ENCODE measurements around the gene TMBIM6.
"Not testable (repeated sequence)": the region's sequence is repeated elsewhere in the genome, so short reads cannot be mapped to it uniquely, and the experiment has no call there.

Gene TMBIM6

GRCh38 chr12:49766115-49766455 is 24.7 kb downstream of the TMBIM6 start:
- TF ChIP-seq CTCF (IDR thresholded peaks at IDR 0.05) = no peak
- no peaks in the 10 kb centered on the region for H3K9me3 ChIP-seq
- H3K27ac ChIP-seq = no peak overlapping the region
- peaks cover 7 to 14% of the 10 kb centered on the region in 2 experiments for H3K4me1 ChIP-seq (ENCODE audit: control insufficient read depth in 1 of 2, insufficient read depth in 1 of 2, low read depth in 1 of 2, low read length in 1 of 2)
- no peak overlapping the region for H3K4me3 ChIP-seq (ENCODE audit: low read depth in 1 of 2, low read length in 1 of 2)
- H3K36me3 ChIP-seq = peaks cover 44% of the 10 kb centered on the region
- no peaks in the 10 kb centered on the region for H3K27me3 ChIP-seq

GRCh38 chr12:49767333-49767732 is 26.0 kb downstream of the TMBIM6 start:
- Histone ChIP-seq H3K4me3 (ENCODE audit: low read depth in 1 of 2, low read length in 1 of 2) (no peak overlapping the region), H3K27ac (no peak overlapping the region), H3K36me3 (peaks cover 31% of the 10 kb centered on the region), H3K9me3 (no peaks in the 10 kb centered on the region), H3K4me1 (ENCODE audit: control insufficient read depth in 1 of 2, insufficient read depth in 1 of 2, low read depth in 1 of 2, low read length in 1 of 2) (peaks cover 6 to 11% of the 10 kb centered on the region in 2 experiments), H3K27me3 (no peaks in the 10 kb centered on the region)
- no peak for TF ChIP-seq CTCF (IDR thresholded peaks at IDR 0.05)

DNA sequence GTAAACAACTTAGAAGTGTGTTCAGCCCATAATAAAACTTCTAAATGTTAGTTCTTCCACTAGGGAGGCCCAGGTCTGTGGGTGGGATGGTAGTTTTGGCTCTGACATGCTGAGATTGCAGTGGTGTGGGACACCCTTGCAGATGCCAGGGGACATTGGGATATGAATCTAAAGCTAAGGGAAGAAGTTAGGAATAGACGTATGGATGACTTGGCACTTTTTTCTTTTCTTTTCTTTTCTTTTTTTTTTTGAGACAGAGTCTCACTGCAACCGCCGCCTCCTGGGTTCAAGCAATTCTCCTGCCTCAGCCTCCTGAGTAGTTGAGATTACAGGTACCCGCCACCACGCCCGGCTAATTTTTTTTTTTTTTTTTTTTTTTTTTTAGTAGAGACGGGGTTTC is 31.7 kb downstream of the TMBIM6 start:
- not testable (repeated sequence) for H3K27me3 ChIP-seq; H3K4me3 ChIP-seq (ENCODE audit: low read depth in 1 of 2, low read length in 1 of 2); H3K9me3 ChIP-seq; H3K36me3 ChIP-seq; H3K27ac ChIP-seq
- H3K4me1 ChIP-seq (ENCODE audit: control insufficient read depth in 1 of 2, insufficient read depth in 1 of 2, low read depth in 1 of 2, low read length in 1 of 2) = peaks cover 11 to 12% of the 10 kb centered on the region in 2 experiments

DNA sequence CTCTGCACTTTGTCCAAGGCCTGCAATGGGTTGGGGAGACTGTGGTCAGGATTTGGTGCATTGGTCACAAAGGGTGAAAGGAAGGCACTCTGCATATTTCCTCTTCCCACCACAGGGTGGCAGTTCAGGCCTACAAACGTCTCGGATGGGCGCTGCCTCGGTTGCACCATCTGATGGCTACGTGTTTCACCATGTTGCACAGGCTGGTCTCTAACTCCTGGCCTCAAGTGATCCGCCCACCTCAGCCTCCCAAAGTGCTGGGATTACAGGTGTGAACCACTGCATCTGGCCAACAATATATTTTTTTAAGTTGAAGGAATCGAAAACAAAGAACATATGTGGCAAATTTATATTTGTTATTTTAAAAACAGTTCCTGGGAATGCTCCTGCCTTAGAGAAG is 35.1 kb downstream of the TMBIM6 start:
- H3K4me3 ChIP-seq (ENCODE audit: low read depth in 1 of 2, low read length in 1 of 2) = no peak overlapping the region
- peaks cover 8% of the 10 kb centered on the region for H3K27me3 ChIP-seq
- H3K4me1 ChIP-seq (ENCODE audit: control insufficient read depth in 1 of 2, insufficient read depth in 1 of 2, low read depth in 1 of 2, low read length in 1 of 2) = peaks cover 12 to 14% of the 10 kb centered on the region in 2 experiments
- H3K9me3 ChIP-seq = no peaks in the 10 kb centered on the region
- peak; percentile 74 for TF ChIP-seq CTCF (IDR thresholded peaks at IDR 0.05)
- no peak overlapping the region for H3K27ac ChIP-seq
- no peaks in the 10 kb centered on the region for H3K36me3 ChIP-seq

DNA sequence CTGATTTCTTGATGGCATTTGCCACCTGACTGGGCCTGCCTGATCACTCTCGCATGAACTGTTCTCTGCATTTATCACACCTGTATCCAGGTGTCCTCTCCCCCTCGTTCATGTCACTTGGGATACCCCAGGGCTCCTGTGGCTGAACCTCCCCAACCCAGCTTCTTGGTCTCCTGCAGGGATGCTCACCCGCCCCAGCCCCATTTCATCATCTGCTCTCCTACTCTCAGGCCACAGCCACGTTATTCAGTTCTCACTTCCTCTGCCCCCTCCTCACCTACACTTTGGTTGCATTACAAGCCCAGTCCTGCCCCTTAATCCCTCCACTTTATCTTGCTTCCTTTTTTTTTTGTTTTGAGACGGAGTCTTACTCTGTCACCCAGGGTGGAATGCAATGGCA is 35.5 kb downstream of the TMBIM6 start:
- H3K9me3 ChIP-seq = no peaks in the 10 kb centered on the region
- no peaks in the 10 kb centered on the region for H3K36me3 ChIP-seq
- TF ChIP-seq CTCF (IDR thresholded peaks at IDR 0.05) = no peak
- no peak overlapping the region for H3K27ac ChIP-seq
- peaks cover 8% of the 10 kb centered on the region for H3K27me3 ChIP-seq
- H3K4me3 ChIP-seq (ENCODE audit: low read depth in 1 of 2, low read length in 1 of 2) = no peak overlapping the region
- H3K4me1 ChIP-seq (ENCODE audit: control insufficient read depth in 1 of 2, insufficient read depth in 1 of 2, low read depth in 1 of 2, low read length in 1 of 2) = peaks cover 12 to 14% of the 10 kb centered on the region in 2 experiments

DNA sequence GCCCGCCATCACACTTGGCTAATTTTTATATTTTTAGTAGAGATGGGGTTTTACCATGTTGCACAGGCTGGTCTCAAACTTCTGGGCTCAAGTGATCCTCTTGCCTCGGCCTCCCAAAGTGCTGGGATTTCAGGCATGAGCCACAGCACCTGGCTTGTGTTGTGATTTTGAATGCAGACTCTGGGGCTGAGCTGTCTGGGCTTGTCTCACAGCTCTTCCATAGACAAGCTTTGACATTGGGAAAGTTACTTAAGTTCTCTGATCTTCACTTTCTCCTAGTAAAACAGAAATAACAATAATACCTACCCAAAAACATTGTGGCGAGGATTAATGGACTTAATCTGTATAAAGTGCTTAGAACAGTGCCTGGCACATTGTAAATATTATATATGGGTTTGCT is 36.0 kb downstream of the TMBIM6 start:
- Histone ChIP-seq H3K36me3 (no peaks in the 10 kb centered on the region), H3K4me1 (ENCODE audit: control insufficient read depth in 1 of 2, insufficient read depth in 1 of 2, low read depth in 1 of 2, low read length in 1 of 2) (peaks cover 12 to 14% of the 10 kb centered on the region in 2 experiments), H3K4me3 (ENCODE audit: low read depth in 1 of 2, low read length in 1 of 2) (no peak overlapping the region), H3K27ac (no peak overlapping the region), H3K27me3 (peaks cover 10% of the 10 kb centered on the region), H3K9me3 (no peaks in the 10 kb centered on the region)
- TF ChIP-seq CTCF (IDR thresholded peaks at IDR 0.05) = no peak
